ENCODE results near the gene TMPRSS11D. TPM values are rescaled to one million over a fixed set of nuclear protein-coding genes. Genes with fewer than 3 reads are reported as not detected.

Gene TMPRSS11D
- total RNA-seq, 1 experiment from 2014 or later: not detected

Other genes with a start within 250 kb of the TMPRSS11D start
- 174 and 295 TPM in 2 replicates for gene UBA6, start 182.8 kb downstream of the TMPRSS11D start, total RNA-seq (2014; rRNA removed)
- not detected in 2 replicates for gene GNRHR, start 129.6 kb downstream of the TMPRSS11D start, total RNA-seq (2014; rRNA removed)
- not detected in 2 replicates for gene TMPRSS11A, start 79.5 kb upstream of the TMPRSS11D start, total RNA-seq (2014; rRNA removed)
- gene TMPRSS11F, start 245.9 kb upstream of the TMPRSS11D start, total RNA-seq (2014; rRNA removed): not detected in 2 replicates

All from LHCN-M2 (cell line).